Activated B cell treated with CpG ODN at 0.5 μM for 24 hours (primary cell): ENCODE results near the gene CD28. TPM values are rescaled to one million over a fixed set of nuclear protein-coding genes. Genes with fewer than 3 reads are reported as not detected.

ENCODE experiments used
- ATAC-seq: fragments of 200-7000 bp; cut with Tn5 transposase; one replicate; pipeline ENCODE4 v1.10.0; 2021; ENCODE audit warnings: low read depth, mild to moderate bottlenecking, moderate library complexity
- CTCF ChIA-PET: fragments of 350-600 bp; sonication (Branson Sonifier 250); formaldehyde crosslinking; loops from one replicate; lab custom pipeline; 2021; ENCODE audit warnings: antibody characterized with exemption; lab: Charles Lee
- POLR2A ChIA-PET: fragments of 350-600 bp; sonication (Branson Sonifier 250); formaldehyde crosslinking; loops from one replicate; lab custom pipeline; 2021; ENCODE audit warnings: antibody characterized with exemption; lab: Charles Lee
- DNase-seq: peaks from one replicate; pipeline ENCODE4 v3.0.0; 2022
- H3K27ac Mint-ChIP-seq: one replicate; pipeline ENCODE4 v1.8.0; 2020; ENCODE audit warnings: mixed read lengths
- H3K27me3 Mint-ChIP-seq: one replicate; pipeline ENCODE4 v1.8.0; 2021; ENCODE audit warnings: mixed read lengths
- H3K36me3 Mint-ChIP-seq: one replicate; pipeline ENCODE4 v1.8.0; 2021; ENCODE audit warnings: low read depth, mixed read lengths
- H3K4me1 Mint-ChIP-seq: one replicate; pipeline ENCODE4 v1.8.0; 2021; ENCODE audit warnings: mixed read lengths
- H3K4me3 Mint-ChIP-seq: one replicate; pipeline ENCODE4 v1.8.0; 2020; ENCODE audit warnings: mild to moderate bottlenecking, mixed read lengths
- H3K9me3 Mint-ChIP-seq: one replicate; pipeline ENCODE4 v1.8.0; 2020; ENCODE audit warnings: mixed read lengths
- intact Hi-C: fragments of 100-400 bp; cut with micrococcal nuclease; formaldehyde crosslinking; loops from one replicate; pipeline ENCODE4 v1.15.1; 2024
- total RNA-seq: library from RNA; stranded (reverse); gene quantifications from 2 replicates; pipeline ENCODE4 v1.2.3, GENCODE V29; 2022
- TF ChIP-seq, protein P1 (sequence below): fragments of 200-600 bp; IDR thresholded peaks from one replicate; pipeline ENCODE4 v1.8.0; 2022; ENCODE audit warnings: antibody characterized with exemption, mild to moderate bottlenecking

CD28 gene
- total RNA-seq, 1 donor from 2014 or later: not detected

DNA sequence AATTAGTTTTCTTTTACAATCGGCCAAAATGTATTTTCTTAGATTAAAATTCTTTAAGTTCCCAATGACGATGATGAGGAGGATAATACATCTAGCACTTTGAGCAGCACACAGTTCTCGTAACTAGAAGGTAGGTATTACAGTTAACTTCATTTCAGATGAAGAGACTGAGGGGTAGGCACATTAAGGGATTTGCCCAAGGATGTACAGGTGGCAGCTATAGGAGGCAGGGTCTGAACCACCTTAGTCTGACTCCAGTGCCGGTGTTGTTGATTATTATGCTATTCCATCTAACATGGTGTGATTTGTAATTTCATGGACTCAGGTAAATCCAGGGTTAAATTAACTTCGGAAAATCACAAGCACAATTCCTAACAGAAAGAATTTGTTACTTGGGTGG is 1.1 kb downstream of the CD28 start:
- POLR2A ChIA-PET: no interaction called here
- no peak overlapping the region for H3K4me3 Mint-ChIP-seq
- CTCF ChIA-PET: no interaction called here
- H3K27me3 Mint-ChIP-seq: peaks cover 37% of the 10 kb centered on the region
- intact Hi-C loops: no loop called here
- H3K9me3 Mint-ChIP-seq: peaks cover 13% of the 10 kb centered on the region
- no peak overlapping the region for H3K27ac Mint-ChIP-seq
- TF ChIP-seq, protein P1, sequence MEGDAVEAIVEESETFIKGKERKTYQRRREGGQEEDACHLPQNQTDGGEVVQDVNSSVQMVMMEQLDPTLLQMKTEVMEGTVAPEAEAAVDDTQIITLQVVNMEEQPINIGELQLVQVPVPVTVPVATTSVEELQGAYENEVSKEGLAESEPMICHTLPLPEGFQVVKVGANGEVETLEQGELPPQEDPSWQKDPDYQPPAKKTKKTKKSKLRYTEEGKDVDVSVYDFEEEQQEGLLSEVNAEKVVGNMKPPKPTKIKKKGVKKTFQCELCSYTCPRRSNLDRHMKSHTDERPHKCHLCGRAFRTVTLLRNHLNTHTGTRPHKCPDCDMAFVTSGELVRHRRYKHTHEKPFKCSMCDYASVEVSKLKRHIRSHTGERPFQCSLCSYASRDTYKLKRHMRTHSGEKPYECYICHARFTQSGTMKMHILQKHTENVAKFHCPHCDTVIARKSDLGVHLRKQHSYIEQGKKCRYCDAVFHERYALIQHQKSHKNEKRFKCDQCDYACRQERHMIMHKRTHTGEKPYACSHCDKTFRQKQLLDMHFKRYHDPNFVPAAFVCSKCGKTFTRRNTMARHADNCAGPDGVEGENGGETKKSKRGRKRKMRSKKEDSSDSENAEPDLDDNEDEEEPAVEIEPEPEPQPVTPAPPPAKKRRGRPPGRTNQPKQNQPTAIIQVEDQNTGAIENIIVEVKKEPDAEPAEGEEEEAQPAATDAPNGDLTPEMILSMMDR: no peak
- H3K36me3 Mint-ChIP-seq: no peaks in the 10 kb centered on the region
- DNase-seq (no peak), ATAC-seq (no peak)
- peaks cover 12% of the 10 kb centered on the region for H3K4me1 Mint-ChIP-seq

DNA sequence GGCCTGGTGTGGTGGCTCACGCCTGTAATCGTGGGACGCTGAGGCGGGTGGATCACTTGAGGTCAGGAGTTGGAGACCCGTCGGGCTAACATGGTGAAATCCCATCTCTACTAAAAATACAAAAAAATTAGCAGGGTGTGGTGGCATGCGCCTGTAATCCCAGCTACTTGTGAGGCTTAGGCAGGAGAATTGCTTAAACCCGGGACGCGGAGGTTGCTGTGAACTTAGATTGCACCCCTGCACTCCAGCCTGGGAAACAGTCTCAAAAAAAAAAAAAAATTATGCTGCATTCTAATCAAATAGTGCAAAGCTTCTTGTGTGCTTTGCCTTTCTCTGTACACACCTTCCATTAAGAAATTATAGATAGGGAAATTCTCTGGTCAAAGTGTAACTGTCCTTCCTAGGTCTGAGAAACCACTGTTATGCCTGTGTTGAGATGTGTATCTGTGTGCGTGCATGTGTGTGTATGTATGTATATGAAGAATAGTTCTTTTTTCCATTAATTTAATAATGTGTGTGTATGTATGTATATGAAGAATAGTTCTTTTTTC is 2.5 kb downstream of the CD28 start:
- peaks cover 39% of the 10 kb centered on the region for H3K27me3 Mint-ChIP-seq
- POLR2A ChIA-PET: no interaction called here
- TF ChIP-seq, protein P1: no peak
- H3K9me3 Mint-ChIP-seq: peaks cover 4% of the 10 kb centered on the region
- H3K27ac Mint-ChIP-seq: no peak overlapping the region
- H3K4me3 Mint-ChIP-seq: no peak overlapping the region
- intact Hi-C loops: no loop called here
- ATAC-seq (no peak), DNase-seq (no peak)
- no peaks in the 10 kb centered on the region for H3K36me3 Mint-ChIP-seq
- CTCF ChIA-PET: no interaction called here
- H3K4me1 Mint-ChIP-seq: peaks cover 12% of the 10 kb centered on the region

DNA sequence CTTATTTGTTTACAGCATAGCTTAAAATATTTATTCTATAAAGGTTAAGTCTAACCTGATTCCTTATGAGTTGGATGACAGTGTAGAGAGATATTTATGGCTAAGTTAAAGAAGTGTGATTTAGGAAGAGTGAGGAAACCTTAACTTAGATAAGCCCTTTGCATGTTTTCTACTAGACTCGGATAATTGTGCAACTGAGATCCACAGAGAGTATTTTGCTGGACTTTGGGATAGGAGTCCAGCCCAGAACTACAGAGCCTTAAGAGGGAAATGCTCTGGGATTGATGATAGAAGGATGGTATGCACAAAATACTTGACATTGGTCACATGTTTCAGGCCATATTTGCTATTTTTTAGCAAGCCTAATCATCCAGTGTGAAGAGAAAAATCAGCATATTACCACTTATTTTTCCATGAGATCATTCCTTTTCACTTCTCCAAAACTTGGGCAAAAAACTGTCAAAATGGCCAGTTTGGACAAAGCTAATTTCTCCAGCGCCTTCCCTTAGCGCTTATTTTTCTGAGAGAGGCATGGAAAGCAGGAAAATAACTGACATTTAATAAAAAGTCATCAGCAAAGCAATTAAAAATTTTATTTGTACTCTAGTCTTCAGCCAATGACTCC is 3.1 kb downstream of the CD28 start:
- DNase-seq (no peak), ATAC-seq (no peak)
- ChIA-PET CTCF (no interaction called here), POLR2A (no interaction called here)
- Mint-ChIP-seq H3K36me3 (no peaks in the 10 kb centered on the region), H3K4me3 (no peak overlapping the region), H3K27me3 (peaks cover 33% of the 10 kb centered on the region), H3K4me1 (peaks cover 12% of the 10 kb centered on the region), H3K9me3 (peaks cover under 1% of the 10 kb centered on the region), H3K27ac (no peak overlapping the region)
- intact Hi-C loops: no loop called here
- TF ChIP-seq, protein P1: no peak

DNA sequence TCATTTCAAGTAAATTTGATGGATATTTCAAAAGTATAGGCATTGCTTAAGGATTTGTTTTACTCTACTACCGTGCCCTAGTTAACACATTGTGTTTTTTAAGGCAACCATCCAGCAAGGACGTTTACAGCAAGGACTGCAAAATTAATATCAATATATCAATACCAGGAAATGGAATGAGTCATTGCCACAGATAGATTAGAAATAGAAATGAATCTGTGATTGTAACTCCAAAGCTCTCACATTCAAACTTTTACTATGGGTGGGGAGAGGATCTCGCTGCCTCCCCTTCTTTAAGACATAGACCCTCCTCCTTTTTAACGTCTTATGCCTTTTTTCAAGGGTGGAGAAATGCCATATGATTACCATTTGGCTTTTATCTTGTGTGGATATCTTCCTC is 3.8 kb downstream of the CD28 start:
- TF ChIP-seq, protein P1: no peak
- no peak overlapping the region for H3K4me3 Mint-ChIP-seq
- H3K9me3 Mint-ChIP-seq: no peaks in the 10 kb centered on the region
- ChIA-PET CTCF (no interaction called here), POLR2A (no interaction called here)
- DNase-seq: no peak
- no peak for ATAC-seq
- H3K27me3 Mint-ChIP-seq: peaks cover 28% of the 10 kb centered on the region
- no peaks in the 10 kb centered on the region for H3K36me3 Mint-ChIP-seq
- intact Hi-C loops: no loop called here
- H3K4me1 Mint-ChIP-seq: peaks cover 12% of the 10 kb centered on the region
- no peak overlapping the region for H3K27ac Mint-ChIP-seq

DNA sequence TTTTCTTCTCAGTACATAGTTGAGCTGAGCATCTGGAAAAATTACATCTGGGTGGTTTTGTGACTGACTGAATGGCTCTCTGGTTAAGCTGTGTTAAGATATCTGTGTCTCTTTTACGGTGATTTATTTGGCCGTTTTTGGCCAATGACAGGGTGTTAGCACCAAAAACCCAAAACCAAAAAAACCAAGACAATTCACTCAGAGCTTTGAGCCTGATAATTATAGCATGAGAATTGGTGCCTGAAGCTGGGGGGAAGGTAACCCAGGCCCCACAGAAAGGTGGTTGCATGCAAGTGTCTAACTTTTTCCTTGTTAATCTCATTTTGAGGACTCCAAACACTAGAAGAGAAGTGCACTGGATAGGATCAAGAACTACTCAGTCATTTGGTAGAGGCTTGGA is 4.5 kb downstream of the CD28 start:
- ChIA-PET CTCF (no interaction called here), POLR2A (no interaction called here)
- H3K4me3 Mint-ChIP-seq: no peak overlapping the region
- no peak overlapping the region for H3K27ac Mint-ChIP-seq
- intact Hi-C loops: no loop called here
- ATAC-seq: no peak
- peaks cover 33% of the 10 kb centered on the region for H3K27me3 Mint-ChIP-seq
- DNase-seq: no peak
- TF ChIP-seq, protein P1: no peak
- H3K9me3 Mint-ChIP-seq: no peaks in the 10 kb centered on the region
- peaks cover 8% of the 10 kb centered on the region for H3K4me1 Mint-ChIP-seq
- H3K36me3 Mint-ChIP-seq: no peaks in the 10 kb centered on the region
